ENCODE measurements around the gene TMEM150B. TPM values are rescaled to one million over a fixed set of nuclear protein-coding genes. Genes with fewer than 3 reads are reported as not detected.

TMEM150B gene
- total RNA-seq, 3 donors from 2014 or later = 31.6 to 62.1 (median 36.4) TPM

DNA sequence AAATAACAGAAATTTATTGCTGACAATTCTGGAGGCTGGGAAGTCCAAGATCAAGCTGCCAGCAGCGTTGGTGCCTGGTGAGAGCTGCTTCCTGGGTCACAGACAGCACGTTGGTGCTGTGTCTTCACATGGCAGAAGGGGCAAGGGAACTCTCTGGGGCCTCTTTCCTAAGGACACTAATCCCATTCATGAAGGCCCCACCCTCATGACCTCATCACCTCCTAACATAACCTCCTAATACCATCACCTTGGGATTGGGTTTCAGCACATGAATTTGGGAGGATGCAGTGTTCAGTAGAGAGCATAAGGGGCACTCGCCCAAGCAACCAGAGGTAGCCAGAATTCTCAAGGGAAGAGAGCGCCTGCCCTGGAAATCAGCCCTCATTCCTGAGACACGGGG is 15.7 kb downstream of the TMEM150B start:
- Histone ChIP-seq H3K4me1 (ENCODE audit: low read depth) (no peaks in the 10 kb centered on the region), H3K36me3 (ENCODE audit: low read depth) (no peaks in the 10 kb centered on the region), H3K4me3 (no peak overlapping the region), H3K9me3 (no peaks in the 10 kb centered on the region)
- TF ChIP-seq CTCF (IDR thresholded peaks at IDR 0.05) = no peak
- ATAC-seq = no peak
- DNase-seq = no peak
- intact Hi-C loops (cut with DNase I, micrococcal nuclease) = loop anchor here in 1 of 2 donors (10.0 kb wide), 1 partner anchor 75 kb away; the partner anchor contains the start of genes RPL28 and TMEM238

GRCh38 chr19:55308281-55308680 is 16.9 kb downstream of the TMEM150B start:
- intact Hi-C loops (cut with DNase I, micrococcal nuclease) = loop anchor here in 1 of 2 donors (10.0 kb wide), 1 partner anchor 77 kb away; the partner anchor contains the start of genes RPL28 and TMEM238
- TF ChIP-seq CTCF (IDR thresholded peaks at IDR 0.05) = no peak
- H3K36me3 ChIP-seq (ENCODE audit: low read depth) = no peaks in the 10 kb centered on the region
- DNase-seq = no peak
- ATAC-seq = no peak
- no peaks in the 10 kb centered on the region for H3K9me3 ChIP-seq
- no peak overlapping the region for H3K4me3 ChIP-seq
- no peaks in the 10 kb centered on the region for H3K4me1 ChIP-seq (ENCODE audit: low read depth)

- ATAC-seq = no peak
- no peaks in the 10 kb centered on the region for H3K4me1 ChIP-seq (ENCODE audit: low read depth)
- intact Hi-C loops (cut with DNase I, micrococcal nuclease) = loop anchor here in 1 of 2 donors (10.0 kb wide), 1 partner anchor 78 kb away; the partner anchor contains the start of genes RPL28 and TMEM238
- no peak for TF ChIP-seq CTCF (IDR thresholded peaks at IDR 0.05)
- H3K9me3 ChIP-seq = no peaks in the 10 kb centered on the region
- DNase-seq = no peak
- H3K4me3 ChIP-seq = no peak overlapping the region
- H3K36me3 ChIP-seq (ENCODE audit: low read depth) = no peaks in the 10 kb centered on the region
These were observed 18.4 kb downstream of the TMEM150B start for GRCh38 chr19:55306712-55307111.

- intact Hi-C loops (cut with DNase I, micrococcal nuclease) = loop anchor here in 1 of 2 donors (10.0 kb wide), 1 partner anchor 79 kb away; the partner anchor contains the start of genes RPL28 and TMEM238
- no peak for TF ChIP-seq CTCF (IDR thresholded peaks at IDR 0.05)
- DNase-seq = no peak
- Histone ChIP-seq H3K4me1 (ENCODE audit: low read depth) (no peaks in the 10 kb centered on the region), H3K36me3 (ENCODE audit: low read depth) (no peaks in the 10 kb centered on the region), H3K9me3 (no peaks in the 10 kb centered on the region), H3K4me3 (no peak overlapping the region)
- no peak for ATAC-seq
These were observed 19.1 kb downstream of the TMEM150B start for GRCh38 chr19:55305983-55306562.

- no peaks in the 10 kb centered on the region for H3K36me3 ChIP-seq (ENCODE audit: low read depth)
- no peaks in the 10 kb centered on the region for H3K9me3 ChIP-seq
- H3K4me1 ChIP-seq (ENCODE audit: low read depth) = no peaks in the 10 kb centered on the region
- intact Hi-C loops (cut with DNase I, micrococcal nuclease) = loop anchor here in 1 of 2 donors (10.0 kb wide), 1 partner anchor 79 kb away; the partner anchor contains the start of genes RPL28 and TMEM238
- ATAC-seq (peak; percentile 51), DNase-seq (peak in 2 of 3 donors; percentile 52 to 61)
- TF ChIP-seq CTCF (IDR thresholded peaks at IDR 0.05) = no peak
- no peak overlapping the region for H3K4me3 ChIP-seq
These were observed 19.6 kb downstream of the TMEM150B start for GRCh38 chr19:55305491-55305890.
